ENCODE measurements around the gene TIGD4. TPM values are rescaled to one million over a fixed set of nuclear protein-coding genes. Genes with fewer than 3 reads are reported as not detected.

The TIGD4 gene
- total and polyA plus RNA-seq, 2 of the 13 experiments (the other 11 are each of a cell fraction or from before 2014, with no cell fraction given): 0.15 to 0.62 TPM

GRCh38 chr4:152779513-152780266 is at the start of gene TIGD4, which contains the start of gene ARFIP1 (continued):
- TF ChIP-seq NCOA2 (CRISPR knock-in tag; IDR thresholded peaks at IDR 0.05) (peak; percentile 39; the same call in 1 of the 2 replicates), ZNF329 (CRISPR knock-in tag; IDR thresholded peaks at IDR 0.05; ENCODE audit: low read depth) (0 out of 2 replicates have a peak, but pooled peaks have one; percentile 70), POLR2G (IDR thresholded peaks at IDR 0.05; ENCODE audit: low read depth, low read length) (peak; percentile 76), ETS1 (CRISPR knock-in tag; IDR thresholded peaks at IDR 0.05) (no peak), HDAC1 (CRISPR knock-in tag; IDR thresholded peaks at IDR 0.05) (peak; percentile 75), ZNF570 (CRISPR knock-in tag; IDR thresholded peaks at IDR 0.05; ENCODE audit: borderline replicate concordance) (no peak), CEBPB (IDR thresholded peaks at IDR 0.05; ENCODE audit: borderline replicate concordance, low read depth, low read length) (no peak), GATA4 (IDR thresholded peaks at IDR 0.05; ENCODE audit: borderline replicate concordance, low read depth) (0 out of 2 replicates have a peak, but pooled peaks have one; percentile 31), ZFP36L1 (CRISPR knock-in tag; IDR thresholded peaks at IDR 0.05) (peak; percentile 69; the same call in 1 of the 2 replicates), ZNF326 (CRISPR knock-in tag; IDR thresholded peaks at IDR 0.05; ENCODE audit: borderline replicate concordance) (no peak), CREBL2 (CRISPR knock-in tag; IDR thresholded peaks at IDR 0.05; ENCODE audit: borderline replicate concordance) (no peak), HOXA7 (CRISPR knock-in tag; IDR thresholded peaks at IDR 0.05) (no peak), RELA (CRISPR knock-in tag; IDR thresholded peaks at IDR 0.05) (no peak), ZNF207 (IDR thresholded peaks at IDR 0.05; ENCODE audit: borderline replicate concordance) (no peak), SALL2 (CRISPR knock-in tag; IDR thresholded peaks at IDR 0.05) (peak; percentile 95), ZNF251 (CRISPR knock-in tag; IDR thresholded peaks at IDR 0.05) (no peak), ZNF891 (CRISPR knock-in tag; IDR thresholded peaks at IDR 0.05) (peak; percentile 34; the same call in 1 of the 2 replicates), ZNF282 (IDR thresholded peaks at IDR 0.05; ENCODE audit: partially characterized antibody) (no peak), HDAC2 (CRISPR knock-in tag; IDR thresholded peaks at IDR 0.05) (peak; percentile 55), ARNT2 (CRISPR knock-in tag; IDR thresholded peaks at IDR 0.05; ENCODE audit: low read depth) (peak; percentile 68; the same call in 1 of the 2 replicates), MEF2D (CRISPR knock-in tag; IDR thresholded peaks at IDR 0.05) (peak; percentile 45; the same call in 1 of the 2 replicates), PRMT3 (CRISPR knock-in tag; IDR thresholded peaks at IDR 0.05; ENCODE audit: borderline replicate concordance, low read depth) (no peak), ZNF619 (CRISPR knock-in tag; IDR thresholded peaks at IDR 0.05) (peak; percentile 36; the same call in 1 of the 2 replicates), ATM (IDR thresholded peaks at IDR 0.05; ENCODE audit: borderline replicate concordance) (no peak), PLRG1 (conservative IDR thresholded peaks at IDR 0.05) (no peak), ZNF564 (CRISPR knock-in tag; IDR thresholded peaks at IDR 0.05) (no peak), NFIC (IDR thresholded peaks at IDR 0.05; ENCODE audit: low read length) (no peak), ELF4 (CRISPR knock-in tag; IDR thresholded peaks at IDR 0.05; ENCODE audit: borderline replicate concordance) (0 out of 2 replicates have a peak, but pooled peaks have one; percentile 37), SOX6 (IDR thresholded peaks at IDR 0.05) (no peak), SOX6 (CRISPR knock-in tag; IDR thresholded peaks at IDR 0.05) (peak; percentile 65), KAT2B (IDR thresholded peaks at IDR 0.05; ENCODE audit: borderline replicate concordance, low read depth, low read length) (no peak), CBX5 (CRISPR knock-in tag; IDR thresholded peaks at IDR 0.05; ENCODE audit: borderline replicate concordance) (0 out of 2 replicates have a peak, but pooled peaks have one; percentile 36)
